Measurements from ENCODE around the gene SLC25A42. TPM values are rescaled to one million over a fixed set of nuclear protein-coding genes. Genes with fewer than 3 reads are reported as not detected.
"Not testable (repeated sequence)": the region's sequence is repeated elsewhere in the genome, so short reads cannot be mapped to it uniquely, and the experiment has no call there.

Gene SLC25A42
- total RNA-seq (10 to 100 TPM; 14.3 to 14.7 TPM), polyA plus RNA-seq (ENCODE audit: insufficient read depth, low read depth, low replicate concordance) (14.0 TPM)
- long read RNA-seq, donor 1, partial matches to known transcripts = 0 of 2 reads
- long read RNA-seq, donor 1, other reads (novel, unspliced or antisense) = 0 of 2 reads
- long read RNA-seq, donor 2, partial matches to known transcripts = 0 of 1 reads
- long read RNA-seq, donor 2, other reads (novel, unspliced or antisense) = 0 of 1 reads

- peak within 1 kb of the TSS; percentile 35 to 76 for H3K27ac ChIP-seq
- intact Hi-C loops (cut with DNase I; ENCODE audit: low total_unique reads) = loop anchor here (10.0 kb wide), 1 partner anchor 81 kb away; no protein-coding TSS in a partner anchor
- no peaks in the 10 kb centered on the region for H3K27me3 ChIP-seq
- H3K36me3 ChIP-seq (ENCODE audit: low read depth, missing control alignments) = no peaks in the 10 kb centered on the region
- peak; percentile 99 for DNase-seq
- peak within 1 kb of the TSS; percentile 68 to 75 for H3K4me3 ChIP-seq
- 2 to 6% methylated on average over 11 to 61 of the region's 77 CpGs for WGBS, 2 donors
- no peaks in the 10 kb centered on the region for H3K9me3 ChIP-seq
- peaks cover 24% of the 10 kb centered on the region for H3K4me1 ChIP-seq
- TF ChIP-seq CTCF (IDR thresholded peaks at IDR 0.05) = no peak
- no peak for TF ChIP-seq POLR2A (IDR thresholded peaks at IDR 0.05)
Observed at GRCh38 chr19:19063183-19064097, at the start of gene SLC25A42. TSS of gene SLC25A42 (plus strand) at chr19:19063994. CDS start at chr19:19096125, 32,131 bp downstream.

- H3K4me3 ChIP-seq = no peak overlapping the region
- no peaks in the 10 kb centered on the region for H3K27me3 ChIP-seq
- no peak for TF ChIP-seq CTCF (IDR thresholded peaks at IDR 0.05)
- TF ChIP-seq POLR2A (IDR thresholded peaks at IDR 0.05) = no peak
- intact Hi-C loops (cut with DNase I; ENCODE audit: low total_unique reads) = no loop called here
- no peaks in the 10 kb centered on the region for H3K9me3 ChIP-seq
- no peak for DNase-seq
- no peak overlapping the region for H3K27ac ChIP-seq
- no peaks in the 10 kb centered on the region for H3K36me3 ChIP-seq (ENCODE audit: low read depth, missing control alignments)
- WGBS, 2 donors = 63 to 76% methylated on average over 3 of the region's 3 CpGs
- no peaks in the 10 kb centered on the region for H3K4me1 ChIP-seq
Observed at GRCh38 chr19:19021115-19021514, 42.7 kb upstream of the SLC25A42 start.

- intact Hi-C loops (cut with DNase I; ENCODE audit: low total_unique reads) = no loop called here
- TF ChIP-seq CTCF (IDR thresholded peaks at IDR 0.05) (no peak), POLR2A (IDR thresholded peaks at IDR 0.05) (no peak)
- no peaks in the 10 kb centered on the region for H3K4me1 ChIP-seq
- no peak for DNase-seq
- H3K27ac ChIP-seq = no peak overlapping the region
- no peak overlapping the region for H3K4me3 ChIP-seq
- no peaks in the 10 kb centered on the region for H3K9me3 ChIP-seq
- no peaks in the 10 kb centered on the region for H3K36me3 ChIP-seq (ENCODE audit: low read depth, missing control alignments)
- WGBS, 2 donors = 69 to 71% methylated on average over 4 of the region's 4 CpGs
- no peaks in the 10 kb centered on the region for H3K27me3 ChIP-seq
Observed at GRCh38 chr19:19022380-19022961, 41.3 kb upstream of the SLC25A42 start.

GRCh38 chr19:19023376-19023775, 40.4 kb upstream of the SLC25A42 start:
- H3K27me3 ChIP-seq; H3K36me3 ChIP-seq (ENCODE audit: low read depth, missing control alignments); intact Hi-C loops (cut with DNase I; ENCODE audit: low total_unique reads); H3K27ac ChIP-seq; H3K4me1 ChIP-seq; H3K9me3 ChIP-seq; DNase-seq; H3K4me3 ChIP-seq: not testable (repeated sequence)
- WGBS, 2 donors = 83 to 100% methylated on average over 1 of the region's 1 CpG

- Histone ChIP-seq H3K36me3 (ENCODE audit: low read depth, missing control alignments) (no peaks in the 10 kb centered on the region), H3K27me3 (no peaks in the 10 kb centered on the region), H3K4me1 (no peaks in the 10 kb centered on the region), H3K9me3 (no peaks in the 10 kb centered on the region), H3K4me3 (no peak overlapping the region), H3K27ac (no peak overlapping the region)
- no peak for DNase-seq
- no peak for TF ChIP-seq CTCF (IDR thresholded peaks at IDR 0.05)
- no peak for TF ChIP-seq POLR2A (IDR thresholded peaks at IDR 0.05)
- intact Hi-C loops (cut with DNase I; ENCODE audit: low total_unique reads) = no loop called here
- 90 to 99% methylated on average over 11 of the region's 11 CpGs for WGBS, 2 donors
Observed at GRCh38 chr19:19025861-19026260, 37.9 kb upstream of the SLC25A42 start.
